DND-41 (cell line): Measurements from ENCODE around the gene RPTN.

ENCODE experiments used
- ATAC-seq: fragments of 200-7000 bp; cut with Tn5 transposase; 3 replicates; pipeline ENCODE4 v1.9.1; 2021; ENCODE audit warnings: low read depth; ENCODE audit not compliant: insufficient read depth
- DNase-seq: peaks from one replicate; pipeline ENCODE4 v3.0.0-alpha.2; 2020
- H2AFZ ChIP-seq: 2 replicates; pipeline ENCODE4 v1.6.0; 2012; ENCODE audit warnings: low read depth, low read length
- H3K27ac ChIP-seq: 2 replicates; pipeline ENCODE4 v1.5.1; 2012; ENCODE audit warnings: low read length, inconsistent platforms
- H3K27me3 ChIP-seq: fragments of 200-600 bp; sonication (generic); 2 replicates; pipeline ENCODE4 v1.6.0; 2012; ENCODE audit warnings: low read length, mild to moderate bottlenecking, inconsistent platforms; ENCODE audit not compliant: insufficient read depth, poor library complexity
- H3K36me3 ChIP-seq: 2 replicates; pipeline ENCODE4 v1.5.1; 2012; ENCODE audit warnings: low read length, inconsistent platforms; ENCODE audit not compliant: insufficient read depth
- H3K4me1 ChIP-seq: 2 replicates; pipeline ENCODE4 v1.5.1; 2012; ENCODE audit warnings: mild to moderate bottlenecking, low read length; ENCODE audit not compliant: insufficient read depth
- H3K4me2 ChIP-seq: 2 replicates; pipeline ENCODE4 v1.6.0; 2012; ENCODE audit warnings: mild to moderate bottlenecking, moderate library complexity, low read length, inconsistent platforms; ENCODE audit not compliant: insufficient read depth
- H3K4me3 ChIP-seq, 2 experiments: fragments of 200-600 bp in 1 of 2; shearing (Covaris generic) in 1 of 2; 2 replicates each; pipeline ENCODE4 v1.5.1; 2012 to 2016; ENCODE audit warnings: inconsistent platforms in 2 of 2, low read length in 2 of 2, mild to moderate bottlenecking in 2 of 2, low read depth in 1 of 2, moderate library complexity in 1 of 2
- H3K79me2 ChIP-seq: 2 replicates; pipeline ENCODE4 v1.6.0; 2012; ENCODE audit warnings: low read length, inconsistent platforms; ENCODE audit not compliant: insufficient read depth
- H3K9ac ChIP-seq: 2 replicates; pipeline ENCODE4 v1.6.0; 2012; ENCODE audit warnings: low read depth, mild to moderate bottlenecking, inconsistent platforms, low read length, moderate library complexity
- H3K9me3 ChIP-seq: 2 replicates; pipeline ENCODE4 v1.5.1; 2012; ENCODE audit warnings: low read length, moderate library complexity, mild to moderate bottlenecking, inconsistent platforms; ENCODE audit not compliant: insufficient read depth, severe bottlenecking
- H4K20me1 ChIP-seq: 2 replicates; pipeline ENCODE4 v1.6.0; 2012; ENCODE audit warnings: low read length; ENCODE audit not compliant: insufficient read depth
- EZH2 ChIP-seq: IDR thresholded peaks from 3 replicates; pipeline ENCODE4 v1.6.1; 2012; ENCODE audit warnings: borderline replicate concordance, low read depth, mild to moderate bottlenecking, moderate library complexity, low read length, inconsistent platforms; ENCODE audit not compliant: severe bottlenecking
- TF ChIP-seq, protein P1 (sequence below): IDR thresholded peaks from 2 replicates; pipeline ENCODE4 v1.5.1; 2012; ENCODE audit warnings: borderline replicate concordance, low read length, moderate library complexity, mild to moderate bottlenecking; ENCODE audit not compliant: poor library complexity, severe bottlenecking; ENCODE audit errors: extremely low read depth

Gene RPTN

DNA sequence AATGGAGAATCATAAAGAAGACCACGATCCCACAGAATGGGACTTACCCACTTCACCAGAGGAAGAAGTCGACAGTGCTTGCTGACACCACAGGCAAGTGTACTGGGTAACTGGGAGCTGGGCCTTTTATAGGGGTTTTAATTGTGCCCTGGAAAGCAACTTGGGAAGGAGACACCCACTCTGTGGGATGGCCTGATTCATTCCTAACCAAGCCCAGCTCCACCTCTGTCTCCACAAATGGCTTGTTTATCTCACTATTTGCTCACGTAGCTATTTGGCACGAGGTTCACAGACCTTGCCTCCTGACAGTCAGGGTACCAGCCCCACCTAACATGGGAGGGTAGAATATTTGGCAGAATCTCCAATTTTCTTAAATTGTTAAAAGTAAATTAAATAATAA is 43.7 kb downstream of the RPTN start, which contains the start of gene TCHH:
TCHH (minus strand) TSS at position 101 of the 400 bp plus-strand sequence. CDS start 1,364 bp downstream, outside the sequence.
- Histone ChIP-seq H3K4me3 (no peak within 1 kb of the TSS), H3K27me3 (peaks cover 9% of the 10 kb centered on the region), H3K9ac (no peak within 1 kb of the TSS), H3K79me2 (no peaks in the 10 kb centered on the region), H3K9me3 (peaks cover 13% of the 10 kb centered on the region), H3K36me3 (no peaks in the 10 kb centered on the region), H3K4me2 (no peak within 1 kb of the TSS), H3K27ac (no peak within 1 kb of the TSS), H2AFZ (no peak within 1 kb of the TSS), H4K20me1 (no peaks in the 10 kb centered on the region), H3K4me1 (no peaks in the 10 kb centered on the region)
- no peak for ATAC-seq
- no peak for DNase-seq
- TF ChIP-seq EZH2 = no peak
- TF ChIP-seq, protein P1, sequence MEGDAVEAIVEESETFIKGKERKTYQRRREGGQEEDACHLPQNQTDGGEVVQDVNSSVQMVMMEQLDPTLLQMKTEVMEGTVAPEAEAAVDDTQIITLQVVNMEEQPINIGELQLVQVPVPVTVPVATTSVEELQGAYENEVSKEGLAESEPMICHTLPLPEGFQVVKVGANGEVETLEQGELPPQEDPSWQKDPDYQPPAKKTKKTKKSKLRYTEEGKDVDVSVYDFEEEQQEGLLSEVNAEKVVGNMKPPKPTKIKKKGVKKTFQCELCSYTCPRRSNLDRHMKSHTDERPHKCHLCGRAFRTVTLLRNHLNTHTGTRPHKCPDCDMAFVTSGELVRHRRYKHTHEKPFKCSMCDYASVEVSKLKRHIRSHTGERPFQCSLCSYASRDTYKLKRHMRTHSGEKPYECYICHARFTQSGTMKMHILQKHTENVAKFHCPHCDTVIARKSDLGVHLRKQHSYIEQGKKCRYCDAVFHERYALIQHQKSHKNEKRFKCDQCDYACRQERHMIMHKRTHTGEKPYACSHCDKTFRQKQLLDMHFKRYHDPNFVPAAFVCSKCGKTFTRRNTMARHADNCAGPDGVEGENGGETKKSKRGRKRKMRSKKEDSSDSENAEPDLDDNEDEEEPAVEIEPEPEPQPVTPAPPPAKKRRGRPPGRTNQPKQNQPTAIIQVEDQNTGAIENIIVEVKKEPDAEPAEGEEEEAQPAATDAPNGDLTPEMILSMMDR = no peak

DNA sequence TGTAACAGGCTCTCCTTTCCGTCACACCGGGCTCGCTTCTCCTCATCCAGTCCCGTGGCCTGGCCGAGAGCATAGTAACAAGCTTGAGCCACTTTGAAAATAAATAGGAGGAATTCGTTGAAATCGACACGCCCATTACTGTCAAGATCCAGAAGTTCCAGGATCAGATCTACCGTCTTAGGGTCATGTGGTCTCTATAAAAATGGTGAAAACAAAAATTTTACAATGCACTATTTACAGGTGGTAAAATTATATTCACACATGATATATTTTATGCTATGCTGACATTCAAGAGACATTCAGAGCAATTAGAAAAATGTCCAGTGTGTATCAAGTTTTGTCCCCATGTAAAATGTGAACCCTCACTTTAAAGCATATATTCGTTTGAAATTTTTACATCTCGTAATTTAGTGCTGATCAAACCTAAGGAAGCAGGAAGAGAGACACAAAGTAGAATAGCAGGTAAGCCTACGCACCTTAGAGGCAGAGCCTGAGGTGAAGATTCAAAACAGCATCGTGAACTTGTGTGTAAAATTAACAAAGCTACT is 46.1 kb downstream of the RPTN start:
- Histone ChIP-seq H4K20me1 (no peaks in the 10 kb centered on the region), H3K27ac (no peak overlapping the region), H3K4me3 (no peak overlapping the region), H3K9ac (no peak overlapping the region), H2AFZ (no peak overlapping the region), H3K27me3 (peaks cover 5% of the 10 kb centered on the region), H3K4me2 (no peak overlapping the region), H3K9me3 (peaks cover 13% of the 10 kb centered on the region), H3K79me2 (no peaks in the 10 kb centered on the region), H3K36me3 (no peaks in the 10 kb centered on the region), H3K4me1 (no peaks in the 10 kb centered on the region)
- ATAC-seq (no peak), DNase-seq (no peak)
- TF ChIP-seq, protein P1 = no peak
- TF ChIP-seq EZH2 = no peak

DNA sequence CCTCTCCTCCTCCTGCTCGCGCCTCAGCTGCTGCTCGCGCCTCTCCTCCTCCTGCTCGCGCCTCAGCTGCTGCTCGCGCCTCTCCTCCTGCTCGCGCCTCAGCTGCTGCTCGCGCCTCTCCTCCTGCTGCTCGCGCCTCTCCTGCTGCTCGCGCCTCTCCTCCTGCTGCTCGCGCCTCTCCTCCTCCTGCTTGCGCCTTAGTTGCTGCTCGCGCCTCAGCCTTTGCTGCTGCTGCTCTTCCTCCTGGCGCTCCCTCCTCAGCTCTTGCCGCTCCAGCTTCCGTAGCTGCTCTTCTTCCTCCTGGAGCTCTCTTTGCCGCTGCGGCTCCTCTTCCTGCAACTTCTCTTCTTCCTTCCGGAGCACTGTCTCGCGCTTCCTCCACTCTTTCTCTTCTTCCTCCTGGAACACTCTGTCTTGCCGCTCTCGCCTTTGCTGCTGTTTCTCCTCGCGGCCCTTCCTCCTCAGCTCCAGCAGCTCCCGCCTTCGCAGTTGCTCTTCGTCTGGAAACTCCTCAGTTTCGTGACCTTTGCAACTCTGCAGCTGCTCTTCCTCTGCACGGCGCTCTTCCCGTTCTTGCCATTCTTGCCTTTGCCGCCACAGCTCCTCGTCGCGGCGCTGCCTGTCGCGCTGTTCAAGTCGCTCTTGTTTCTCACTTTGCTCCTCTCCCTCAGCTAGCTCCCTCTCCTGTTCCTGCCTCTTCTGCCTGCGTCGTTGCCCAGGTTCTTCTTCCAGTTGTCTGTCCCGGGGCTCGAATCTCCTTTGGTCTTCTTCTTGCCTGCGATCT is 46.7 kb downstream of the RPTN start:
- Histone ChIP-seq H3K4me2 (no peak overlapping the region), H3K27ac (no peak overlapping the region), H4K20me1 (no peaks in the 10 kb centered on the region), H2AFZ (no peak overlapping the region), H3K9me3 (peaks cover 13% of the 10 kb centered on the region), H3K4me3 (no peak overlapping the region), H3K4me1 (no peaks in the 10 kb centered on the region), H3K9ac (no peak overlapping the region), H3K27me3 (peaks cover 5% of the 10 kb centered on the region), H3K36me3 (no peaks in the 10 kb centered on the region), H3K79me2 (no peaks in the 10 kb centered on the region)
- no peak for ATAC-seq
- no peak for TF ChIP-seq EZH2
- TF ChIP-seq, protein P1 = no peak
- DNase-seq = no peak
